Prostate gland (tissue), 2 donors: ENCODE data around the gene TMEM266. TPM values are rescaled to one million over a fixed set of nuclear protein-coding genes. Genes with fewer than 3 reads are reported as not detected.

Experiments
- DNase-seq: peaks from one replicate; pipeline ENCODE4 v3.0.0-alpha.2; 2019; ENCODE audit warnings: low spot score
- H3K27ac ChIP-seq, 2 donors: fragments of 200-600 bp; sonication (generic); 2 replicates each; pipeline ENCODE4 v1.5.1; 2017 to 2019
- H3K27me3 ChIP-seq: fragments of 200-600 bp; sonication (generic); replicated peaks from 2 replicates; pipeline ENCODE4 v1.5.1; 2019; ENCODE audit not compliant: insufficient read depth
- H3K36me3 ChIP-seq, 2 donors: fragments of 200-600 bp; sonication (generic); 1 replicate in 1 of 2; 2 replicates in 1 of 2; pipeline versions ENCODE4 v1.5.1 to v1.8.1; 2017 to 2019
- H3K4me1 ChIP-seq: fragments of 200-600 bp; sonication (generic); replicated peaks from 2 replicates; pipeline ENCODE4 v1.5.1; 2019
- H3K4me3 ChIP-seq, 2 donors: fragments of 200-600 bp; sonication (generic); 2 replicates each; pipeline ENCODE4 v1.5.1; 2017 to 2019
- H3K9me3 ChIP-seq: fragments of 200-600 bp; sonication (generic); 2 replicates; pipeline ENCODE4 v1.5.1; 2017
- POLR2A ChIP-seq: fragments of 450-650 bp; IDR thresholded peaks from one replicate; pipeline ENCODE4 v1.6.1; 2016; ENCODE audit warnings: antibody characterized with exemption, mild to moderate bottlenecking
- POLR2AphosphoS5 ChIP-seq: sonication (generic); formaldehyde crosslinking; IDR thresholded peaks from one replicate; pipeline ENCODE4 v1.6.1; 2017; ENCODE audit warnings: antibody characterized with exemption
- WGBS: methylation state at CpG from one replicate; pipeline ENCODE4 v1.1.5; 2018; 5-methylcytosine and 5-hydroxymethylcytosine counted together
- intact Hi-C: fragments of 100-400 bp; cut with DNase I; formaldehyde crosslinking; loops from one replicate; pipeline ENCODE4 v1.14.2; 2022
- total RNA-seq, 2 donors: library from RNA; depleted of rRNA; stranded (reverse); fragments of >200 nt; gene quantifications; one replicate each; pipeline ENCODE4 v1.1.0, GENCODE V29; 2016
- TF ChIP-seq, protein P1 (sequence below), 4 experiments: fragments of 200-600 bp in 2 of 4; fragments of 450-650 bp in 2 of 4; sonication (generic) in 2 of 4; IDR thresholded peaks; 1 replicate in 3 of 4; 2 replicates in 1 of 4; pipeline ENCODE4 v1.5.1; 2016 to 2019; ENCODE audit warnings: antibody characterized with exemption in 4 of 4, mild to moderate bottlenecking in 2 of 4, moderate library complexity in 2 of 4

TMEM266 gene
- total RNA-seq, 2 donors from 2014 or later = 5.9 to 6.0 TPM

DNA sequence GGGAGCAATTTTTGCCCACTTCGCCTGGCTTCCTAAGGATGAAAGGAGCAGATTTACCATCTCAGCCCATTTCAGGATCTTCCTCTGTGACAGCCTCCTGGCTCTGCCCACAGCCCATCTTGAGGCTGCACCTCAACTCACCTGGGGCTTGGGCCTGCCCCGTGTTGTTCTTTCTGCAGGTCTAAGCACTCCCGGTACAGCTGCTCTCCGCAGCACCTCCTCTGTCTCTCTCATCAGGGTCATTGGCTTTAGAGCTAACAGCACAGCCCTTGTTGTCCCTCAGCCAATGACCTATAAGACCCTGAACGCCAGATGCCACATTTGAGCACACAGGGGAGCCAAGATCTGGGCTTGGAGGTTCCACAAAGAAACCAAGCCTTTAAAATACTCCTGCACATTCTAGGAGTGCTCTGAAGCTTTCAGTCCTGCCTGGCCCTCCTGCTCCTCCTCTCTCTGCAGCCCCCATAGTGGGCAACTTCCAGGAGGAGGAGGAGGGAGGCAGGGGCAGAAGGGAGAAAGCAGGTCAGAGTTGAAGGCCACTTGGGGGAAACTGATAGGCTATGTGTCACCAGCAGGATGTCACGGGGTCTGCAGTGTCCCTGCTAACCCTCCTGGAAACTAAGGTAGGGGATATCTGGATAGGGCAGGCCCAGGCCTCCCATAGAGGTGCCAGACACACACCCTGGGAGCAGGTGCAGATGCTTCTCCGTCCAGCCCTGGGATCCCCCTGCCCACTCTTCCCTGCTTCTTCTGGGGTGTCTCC lies 135.9 kb downstream of the TMEM266 start:
- no peak overlapping the region for H3K27ac ChIP-seq

GRCh38 chr15:76196269-76197231 lies 136.8 kb downstream of the TMEM266 start:
- Histone ChIP-seq H3K4me1 (peaks cover 6% of the 10 kb centered on the region), H3K4me3 (no peak overlapping the region), H3K27me3 (no peaks in the 10 kb centered on the region), H3K27ac (peak overlapping the region in 1 of 2 donors; percentile 20), H3K36me3 (no peaks in the 10 kb centered on the region), H3K9me3 (no peaks in the 10 kb centered on the region)
- peak; percentile 87 for DNase-seq
- intact Hi-C loops = loop anchor here (10.0 kb wide), 1 partner anchor 118 kb away; the partner anchor contains the start of gene ETFA
- TF ChIP-seq, protein P1, sequence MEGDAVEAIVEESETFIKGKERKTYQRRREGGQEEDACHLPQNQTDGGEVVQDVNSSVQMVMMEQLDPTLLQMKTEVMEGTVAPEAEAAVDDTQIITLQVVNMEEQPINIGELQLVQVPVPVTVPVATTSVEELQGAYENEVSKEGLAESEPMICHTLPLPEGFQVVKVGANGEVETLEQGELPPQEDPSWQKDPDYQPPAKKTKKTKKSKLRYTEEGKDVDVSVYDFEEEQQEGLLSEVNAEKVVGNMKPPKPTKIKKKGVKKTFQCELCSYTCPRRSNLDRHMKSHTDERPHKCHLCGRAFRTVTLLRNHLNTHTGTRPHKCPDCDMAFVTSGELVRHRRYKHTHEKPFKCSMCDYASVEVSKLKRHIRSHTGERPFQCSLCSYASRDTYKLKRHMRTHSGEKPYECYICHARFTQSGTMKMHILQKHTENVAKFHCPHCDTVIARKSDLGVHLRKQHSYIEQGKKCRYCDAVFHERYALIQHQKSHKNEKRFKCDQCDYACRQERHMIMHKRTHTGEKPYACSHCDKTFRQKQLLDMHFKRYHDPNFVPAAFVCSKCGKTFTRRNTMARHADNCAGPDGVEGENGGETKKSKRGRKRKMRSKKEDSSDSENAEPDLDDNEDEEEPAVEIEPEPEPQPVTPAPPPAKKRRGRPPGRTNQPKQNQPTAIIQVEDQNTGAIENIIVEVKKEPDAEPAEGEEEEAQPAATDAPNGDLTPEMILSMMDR (IDR thresholded peaks at IDR 0.05) = peak in 1 of 4 experiments; percentile 14
- TF ChIP-seq POLR2A = no peak
- TF ChIP-seq POLR2AphosphoS5 = peak; percentile 89
- 15% methylated on average over 17 of the region's 18 CpGs for WGBS

More for the DNA sequence above, 135.9 kb downstream of the TMEM266 start:
- Histone ChIP-seq H3K4me1 (peaks cover 6% of the 10 kb centered on the region), H3K36me3 (no peaks in the 10 kb centered on the region), H3K4me3 (no peak overlapping the region), H3K27me3 (no peaks in the 10 kb centered on the region), H3K9me3 (no peaks in the 10 kb centered on the region)
- 86% methylated on average over 7 of the region's 7 CpGs for WGBS
- intact Hi-C loops = loop anchor here (10.0 kb wide), 1 partner anchor 119 kb away; the partner anchor contains the start of gene ETFA
- DNase-seq = no peak
- TF ChIP-seq POLR2AphosphoS5 (no peak), POLR2A (no peak)
- TF ChIP-seq, protein P1 (IDR thresholded peaks at IDR 0.05) = no peak

GRCh38 chr15:76197703-76198455 lies 138.1 kb downstream of the TMEM266 start:
- TF ChIP-seq POLR2AphosphoS5 (no peak), POLR2A (no peak)
- TF ChIP-seq, protein P1 (IDR thresholded peaks at IDR 0.05) = no peak
- peaks cover 6% of the 10 kb centered on the region for H3K4me1 ChIP-seq
- no peak for DNase-seq
- H3K36me3 ChIP-seq = no peaks in the 10 kb centered on the region
- no peaks in the 10 kb centered on the region for H3K27me3 ChIP-seq
- 89% methylated on average over 8 of the region's 8 CpGs for WGBS
- no peak overlapping the region for H3K4me3 ChIP-seq
- intact Hi-C loops = loop anchor here (10.0 kb wide), 1 partner anchor 117 kb away; the partner anchor contains the start of gene ETFA
- H3K27ac ChIP-seq = peak overlapping the region in 1 of 2 donors; percentile 20
- no peaks in the 10 kb centered on the region for H3K9me3 ChIP-seq

DNA sequence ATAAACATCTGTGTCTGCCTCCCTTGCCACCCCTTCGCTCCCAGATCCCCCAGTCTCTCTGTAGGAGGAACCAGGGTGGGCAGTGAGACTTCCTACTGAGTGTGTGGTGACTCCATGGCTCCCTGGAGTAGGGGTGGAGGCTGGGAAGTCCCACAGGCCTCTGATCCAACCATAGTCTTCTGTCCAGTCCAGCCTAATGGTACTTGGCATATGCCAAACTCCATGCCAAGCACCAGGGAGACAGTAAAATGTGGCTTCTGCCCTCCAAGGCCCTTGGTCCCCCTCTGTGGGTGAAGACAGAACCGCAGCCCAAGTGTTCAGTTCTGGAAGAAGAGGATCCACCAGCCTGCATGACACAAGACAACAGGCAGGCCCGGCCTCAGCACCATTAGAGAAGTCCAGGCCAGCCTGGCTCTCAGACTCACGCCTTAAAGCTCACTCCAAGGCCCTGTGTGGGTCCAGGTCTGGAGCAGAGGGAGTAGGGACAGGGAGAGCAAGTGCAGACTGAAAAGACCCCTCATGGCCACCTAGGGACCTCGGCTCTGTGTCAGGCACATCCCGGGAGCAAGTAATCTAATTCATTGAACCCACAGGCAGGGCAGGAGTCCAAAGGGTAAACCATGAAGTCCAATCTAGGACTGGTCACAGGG lies 138.8 kb downstream of the TMEM266 start:
- no peak for DNase-seq
- 83% methylated on average over 4 of the region's 6 CpGs for WGBS
- Histone ChIP-seq H3K4me1 (peaks cover 6% of the 10 kb centered on the region), H3K9me3 (no peaks in the 10 kb centered on the region), H3K27ac (no peak overlapping the region), H3K36me3 (no peaks in the 10 kb centered on the region), H3K4me3 (no peak overlapping the region), H3K27me3 (no peaks in the 10 kb centered on the region)
- TF ChIP-seq POLR2A = no peak
- TF ChIP-seq, protein P1 (IDR thresholded peaks at IDR 0.05) = no peak
- no peak for TF ChIP-seq POLR2AphosphoS5
- intact Hi-C loops = loop anchor here (10.0 kb wide), 1 partner anchor 116 kb away; the partner anchor contains the start of gene ETFA
